ENCODE results near the gene CHST3. TPM values are rescaled to one million over a fixed set of nuclear protein-coding genes. Genes with fewer than 3 reads are reported as not detected.

CHST3 gene
- total RNA-seq, 1 experiment from 2014 or later: 6.1 TPM

GRCh38 chr10:71916827-71917226, 47.4 kb upstream of the CHST3 start:
- no peaks in the 10 kb centered on the region for H3K27me3 ChIP-seq (ENCODE audit: insufficient read depth, low read length)
- H3K79me2 ChIP-seq (ENCODE audit: insufficient read depth, low read length): no peaks in the 10 kb centered on the region
- H2AFZ ChIP-seq (ENCODE audit: low read length): no peak overlapping the region
- H2AK5ac ChIP-seq (ENCODE audit: insufficient read length, low read length): no peak overlapping the region
- no peak overlapping the region for H4K8ac ChIP-seq (replicated peaks; ENCODE audit: insufficient read length, low read depth, low read length)
- H3K9me3 ChIP-seq (ENCODE audit: control insufficient read depth, low read depth, low read length): no peaks in the 10 kb centered on the region
- H3K79me1 ChIP-seq (ENCODE audit: insufficient read depth, low read depth, low read length, poor library complexity, severe bottlenecking): no peaks in the 10 kb centered on the region
- no peak overlapping the region for H2BK5ac ChIP-seq (ENCODE audit: insufficient read length, low read length)
- no peak overlapping the region for H2BK20ac ChIP-seq (ENCODE audit: low read depth, low read length, poor library complexity, severe bottlenecking)
- no peak overlapping the region for H3K18ac ChIP-seq (ENCODE audit: insufficient read length, low read depth, low read length)
- no peak overlapping the region for H3K4me2 ChIP-seq (ENCODE audit: insufficient read depth, insufficient read length, low read length)
- no peak overlapping the region for H2BK15ac ChIP-seq (ENCODE audit: low read depth, low read length)
- no peaks in the 10 kb centered on the region for H3K23me2 ChIP-seq (ENCODE audit: insufficient read length, low read depth, low read length, poor library complexity, severe bottlenecking)
- H3T11ph ChIP-seq (ENCODE audit: low read length): no peak overlapping the region
- H3K4me1 ChIP-seq (ENCODE audit: insufficient read depth, low read length): no peaks in the 10 kb centered on the region
- Mint-ChIP-seq H3K4me3 (no peak overlapping the region), H3K36me3 (ENCODE audit: insufficient read depth in 1 of 3, low read depth in 3 of 3) (peaks cover 0 to 5% (median 2%) of the 10 kb centered on the region in 3 experiments; a peak in 4 of 7 replicates), H3K9me3 (peaks cover 12 to 24% of the 10 kb centered on the region in 2 experiments), H3K4me1 (peaks cover 8 to 19% of the 10 kb centered on the region in 2 experiments), H3K27ac (no peak overlapping the region), H3K27me3 (ENCODE audit: low read depth) (peaks cover 7% of the 10 kb centered on the region; the same call in 1 of the 2 replicates)
- TF ChIP-seq CTCF (conservative IDR thresholded peaks at IDR 0.05): no peak
- H3K4ac ChIP-seq (ENCODE audit: low read depth, low read length): no peak overlapping the region
- no peak overlapping the region for H4K91ac ChIP-seq (ENCODE audit: insufficient read length, low read depth, low read length)
- no peak overlapping the region for H3K56ac ChIP-seq (ENCODE audit: insufficient read length, low read depth, low read length)
- no peak overlapping the region for H2BK12ac ChIP-seq (ENCODE audit: insufficient read length, low read depth, low read length)
- no peak for DNase-seq
- no peak overlapping the region for H3K9ac ChIP-seq (ENCODE audit: extremely low read depth, insufficient read length, low read length)
- H4K20me1 ChIP-seq (ENCODE audit: control insufficient read depth, insufficient read depth, insufficient read length): no peaks in the 10 kb centered on the region
- no peak overlapping the region for H2BK120ac ChIP-seq (ENCODE audit: low read depth, low read length, poor library complexity, severe bottlenecking)
- H4K5ac ChIP-seq (ENCODE audit: insufficient read length, low read depth, low read length): no peak overlapping the region
- H3K23ac ChIP-seq (ENCODE audit: insufficient read length, low read depth, low read length): no peak overlapping the region
- no peak overlapping the region for H3K27ac ChIP-seq (ENCODE audit: insufficient read length, low read depth, low read length)
- no peak overlapping the region for H3K14ac ChIP-seq (ENCODE audit: insufficient read depth, low read length)

All from H9 (cell line).